ENCODE data around the gene FOXP3.

- TF ChIP-seq CTCF (IDR thresholded peaks at IDR 0.05; ENCODE audit: borderline replicate concordance, extremely low read depth, low read length, poor library complexity, severe bottlenecking) (no peak), EZH2 (IDR thresholded peaks at IDR 0.05; ENCODE audit: borderline replicate concordance, low read depth, low read length, severe bottlenecking) (no peak)
Measured at GRCh38 chrX:49238735-49239134, 25.8 kb downstream of the FOXP3 start.
